Caco-2 (cell line): Measurements from ENCODE around the gene NLGN4X. TPM values are rescaled to one million over a fixed set of nuclear protein-coding genes. Genes with fewer than 3 reads are reported as not detected.
A peak's percentile ranks its signal among the peaks of the same experiment; 100 is the strongest.

ENCODE experiments used
- BruUV-seq: library from RNA; stranded (reverse); fragments of 400-500 nt; replicated peaks from 2 replicates; lab custom pipeline; 2021; lab: Mats Ljungman, UMichigan
- CTCF ChIA-PET: fragments of 300-600 bp; sonication (Branson Sonifier 250); formaldehyde crosslinking; loops from one replicate; lab custom pipeline; 2022; ENCODE audit warnings: antibody characterized with exemption; lab: Charles Lee
- POLR2A ChIA-PET: fragments of 300-600 bp; sonication (Branson Sonifier 250); formaldehyde crosslinking; loops from one replicate; lab custom pipeline; 2022; ENCODE audit warnings: antibody characterized with exemption; lab: Charles Lee
- DNase-seq, 2 experiments: peaks; one replicate each; pipeline versions ENCODE4 v3.0.0 to v3.0.0-alpha.2; 2020 to 2022
- H3K27me3 ChIP-seq: replicated peaks from 2 replicates; pipeline ENCODE4 v1.6.0; 2011; ENCODE audit warnings: low read length; ENCODE audit not compliant: control insufficient read depth, insufficient read depth
- H3K36me3 ChIP-seq: 2 replicates; pipeline ENCODE4 v1.5.1; 2011; ENCODE audit warnings: low read length; ENCODE audit not compliant: control insufficient read depth, insufficient read depth
- H3K4me1 ChIP-seq: fragments of 250-450 bp; sonication (Bioruptor Pico); 2 replicates; pipeline ENCODE4 v1.5.1; 2020; ENCODE audit warnings: mild to moderate bottlenecking
- H3K4me3 ChIP-seq: 2 replicates; pipeline ENCODE4 v1.5.1; 2011; ENCODE audit warnings: low read depth, mild to moderate bottlenecking, control low read depth, low read length
- H3K9me3 ChIP-seq: fragments of 250-450 bp; sonication (Bioruptor Pico); 2 replicates; pipeline ENCODE4 v1.5.1; 2020; ENCODE audit warnings: mild to moderate bottlenecking, moderate library complexity
- H3K27ac Mint-ChIP-seq: one replicate; pipeline ENCODE4 v1.8.0; 2022; ENCODE audit warnings: mixed read lengths; ENCODE audit not compliant: unreplicated experiment
- H3K27me3 Mint-ChIP-seq: one replicate; pipeline ENCODE4 v1.8.0; 2022; ENCODE audit warnings: mixed read lengths; ENCODE audit not compliant: insufficient read depth, unreplicated experiment
- H3K36me3 Mint-ChIP-seq: one replicate; pipeline ENCODE4 v1.8.0; 2022; ENCODE audit warnings: mild to moderate bottlenecking, mixed read lengths; ENCODE audit not compliant: insufficient read depth, unreplicated experiment
- H3K4me1 Mint-ChIP-seq: one replicate; pipeline ENCODE4 v1.8.0; 2022; ENCODE audit warnings: low read depth, mixed read lengths; ENCODE audit not compliant: unreplicated experiment
- H3K4me3 Mint-ChIP-seq: one replicate; pipeline ENCODE4 v1.8.0; 2022; ENCODE audit warnings: mild to moderate bottlenecking, moderate library complexity, mixed read lengths; ENCODE audit not compliant: unreplicated experiment
- H3K9me3 Mint-ChIP-seq: one replicate; pipeline ENCODE4 v1.8.0; 2022; ENCODE audit warnings: mixed read lengths; ENCODE audit not compliant: unreplicated experiment
- intact Hi-C: fragments of 100-400 bp; cut with micrococcal nuclease; formaldehyde crosslinking; loops from one replicate; pipeline ENCODE4 v1.10.0; 2022; ENCODE audit not compliant: unreplicated experiment
- total RNA-seq: library from RNA; stranded (reverse); gene quantifications from 2 replicates; pipeline ENCODE4 v1.2.3, GENCODE V29; 2022
- TF ChIP-seq, protein P1 (sequence below), 2 experiments: fragments of 200-600 bp in 1 of 2; IDR thresholded peaks; 1 replicate in 1 of 2; 2 replicates in 1 of 2; pipeline versions ENCODE4 v1.5.1 to v1.8.0; 2011 to 2022; ENCODE audit warnings: antibody characterized with exemption in 1 of 2, control low read depth in 1 of 2, inconsistent platforms in 1 of 2, low read depth in 1 of 2, low read length in 1 of 2, mild to moderate bottlenecking in 1 of 2, moderate library complexity in 1 of 2; ENCODE audit not compliant: insufficient read depth in 1 of 2, severe bottlenecking in 1 of 2, unreplicated experiment in 1 of 2

The NLGN4X gene
- total RNA-seq, 1 experiment from 2014 or later, result not detected

DNA sequence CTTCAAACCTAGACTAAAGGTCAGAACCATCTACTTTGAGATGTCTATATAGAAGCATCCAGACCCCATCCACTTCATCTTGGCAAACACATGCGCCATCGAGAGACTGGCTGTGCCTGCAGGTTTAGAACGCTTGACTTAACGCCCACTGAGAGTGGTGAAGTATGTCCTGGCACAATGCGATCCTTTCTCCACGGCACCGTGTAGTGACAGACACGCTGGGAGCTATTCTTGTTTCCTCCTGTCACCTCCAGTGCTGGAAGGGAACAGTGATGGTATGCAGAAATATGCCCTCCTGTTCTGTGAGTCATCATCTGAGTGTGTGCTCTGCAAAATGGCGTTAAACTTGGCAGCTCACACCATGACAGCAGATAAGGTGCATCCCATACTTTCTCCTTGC is 330.2 kb downstream of the NLGN4X start:
- Histone ChIP-seq H3K9me3 (no peaks in the 10 kb centered on the region), H3K36me3 (no peaks in the 10 kb centered on the region), H3K27me3 (no peaks in the 10 kb centered on the region), H3K4me1 (no peaks in the 10 kb centered on the region), H3K4me3 (no peak overlapping the region)
- Mint-ChIP-seq H3K4me3 (no peak overlapping the region), H3K27ac (no peak overlapping the region), H3K27me3 (peaks cover 3% of the 10 kb centered on the region), H3K36me3 (no peaks in the 10 kb centered on the region), H3K4me1 (no peaks in the 10 kb centered on the region), H3K9me3 (no peaks in the 10 kb centered on the region)
- BruUV-seq, result no TSS peak
- DNase-seq, result no peak
- intact Hi-C loops, result no loop called here
- TF ChIP-seq, protein P1, sequence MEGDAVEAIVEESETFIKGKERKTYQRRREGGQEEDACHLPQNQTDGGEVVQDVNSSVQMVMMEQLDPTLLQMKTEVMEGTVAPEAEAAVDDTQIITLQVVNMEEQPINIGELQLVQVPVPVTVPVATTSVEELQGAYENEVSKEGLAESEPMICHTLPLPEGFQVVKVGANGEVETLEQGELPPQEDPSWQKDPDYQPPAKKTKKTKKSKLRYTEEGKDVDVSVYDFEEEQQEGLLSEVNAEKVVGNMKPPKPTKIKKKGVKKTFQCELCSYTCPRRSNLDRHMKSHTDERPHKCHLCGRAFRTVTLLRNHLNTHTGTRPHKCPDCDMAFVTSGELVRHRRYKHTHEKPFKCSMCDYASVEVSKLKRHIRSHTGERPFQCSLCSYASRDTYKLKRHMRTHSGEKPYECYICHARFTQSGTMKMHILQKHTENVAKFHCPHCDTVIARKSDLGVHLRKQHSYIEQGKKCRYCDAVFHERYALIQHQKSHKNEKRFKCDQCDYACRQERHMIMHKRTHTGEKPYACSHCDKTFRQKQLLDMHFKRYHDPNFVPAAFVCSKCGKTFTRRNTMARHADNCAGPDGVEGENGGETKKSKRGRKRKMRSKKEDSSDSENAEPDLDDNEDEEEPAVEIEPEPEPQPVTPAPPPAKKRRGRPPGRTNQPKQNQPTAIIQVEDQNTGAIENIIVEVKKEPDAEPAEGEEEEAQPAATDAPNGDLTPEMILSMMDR (IDR thresholded peaks at IDR 0.05; ENCODE audit: insufficient read depth in 1 of 2, low read depth in 1 of 2, low read length in 1 of 2, severe bottlenecking in 1 of 2, unreplicated experiment in 1 of 2), result no peak
- CTCF ChIA-PET, result no interaction called here
- POLR2A ChIA-PET, result no interaction called here

DNA sequence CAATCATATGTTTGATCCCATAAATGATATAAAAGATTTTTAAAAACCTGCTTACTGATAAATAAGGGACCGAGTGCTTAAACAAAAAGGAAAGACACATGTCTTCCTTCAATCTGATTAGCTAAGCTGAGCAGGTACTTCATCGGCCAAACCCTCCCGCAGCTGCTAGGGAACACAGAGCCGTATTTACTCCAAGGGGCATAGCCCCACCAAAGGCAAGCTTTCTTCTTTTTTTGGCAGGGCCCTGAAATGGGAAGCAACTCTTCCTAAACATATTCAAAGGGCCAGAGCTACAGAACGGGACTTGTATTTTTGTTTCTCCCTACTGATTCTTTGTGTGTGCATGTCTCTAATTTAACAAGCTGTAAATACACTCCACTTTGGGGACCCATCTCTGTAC is 337.3 kb downstream of the NLGN4X start:
- BruUV-seq, result no TSS peak
- intact Hi-C loops, result no loop called here
- no peaks in the 10 kb centered on the region for H3K4me1 Mint-ChIP-seq
- H3K27me3 Mint-ChIP-seq, result no peaks in the 10 kb centered on the region
- Histone ChIP-seq H3K4me1 (no peaks in the 10 kb centered on the region), H3K9me3 (no peaks in the 10 kb centered on the region), H3K4me3 (no peak overlapping the region), H3K36me3 (no peaks in the 10 kb centered on the region), H3K27me3 (no peaks in the 10 kb centered on the region)
- TF ChIP-seq, protein P1 (IDR thresholded peaks at IDR 0.05; ENCODE audit: insufficient read depth in 1 of 2, low read depth in 1 of 2, low read length in 1 of 2, severe bottlenecking in 1 of 2, unreplicated experiment in 1 of 2), result no peak
- CTCF ChIA-PET, result no interaction called here
- DNase-seq, result no peak
- H3K27ac Mint-ChIP-seq, result no peak overlapping the region
- H3K36me3 Mint-ChIP-seq, result no peaks in the 10 kb centered on the region
- no peak overlapping the region for H3K4me3 Mint-ChIP-seq
- POLR2A ChIA-PET, result no interaction called here
- no peaks in the 10 kb centered on the region for H3K9me3 Mint-ChIP-seq

DNA sequence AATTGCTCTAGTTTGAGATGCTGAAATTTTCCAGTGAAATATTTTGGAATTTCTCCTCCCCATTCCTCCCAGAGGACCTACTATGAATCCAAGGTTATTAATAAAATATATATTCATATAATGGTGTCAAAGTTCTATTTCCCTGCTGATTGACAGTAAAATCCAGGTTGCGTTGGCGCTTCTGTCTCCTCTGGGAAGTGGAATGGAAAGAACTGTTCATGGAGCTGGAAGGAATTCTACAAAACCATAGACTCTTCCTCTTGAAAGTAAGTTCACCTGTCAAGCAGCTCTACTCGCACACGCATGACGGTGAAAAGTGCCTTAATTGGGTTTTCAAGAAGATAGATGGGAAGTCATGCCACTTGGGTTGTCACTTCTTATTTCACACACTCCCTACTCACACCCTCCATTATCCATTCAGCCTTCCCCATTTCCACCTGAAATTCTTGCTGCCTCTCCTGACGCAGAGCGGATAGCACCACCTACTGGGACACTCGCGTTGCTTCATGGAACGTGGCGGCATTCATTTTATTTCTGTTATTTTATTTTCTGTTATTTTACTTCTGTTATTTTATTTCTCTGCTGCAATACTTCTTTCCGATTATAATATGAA is 351.6 kb downstream of the NLGN4X start:
- TF ChIP-seq, protein P1 (IDR thresholded peaks at IDR 0.05; ENCODE audit: insufficient read depth in 1 of 2, low read depth in 1 of 2, low read length in 1 of 2, severe bottlenecking in 1 of 2, unreplicated experiment in 1 of 2), result peak; percentile 42 to 46
- DNase-seq, result peak in 1 of 2 experiments; percentile 30
- Histone ChIP-seq H3K9me3 (no peaks in the 10 kb centered on the region), H3K4me3 (no peak overlapping the region), H3K27me3 (no peaks in the 10 kb centered on the region), H3K36me3 (no peaks in the 10 kb centered on the region), H3K4me1 (no peaks in the 10 kb centered on the region)
- intact Hi-C loops, result loop anchor here (1.0 to 5.0 kb wide), 2 partner anchors 196 to 420 kb away; no protein-coding TSS in a partner anchor
- H3K27ac Mint-ChIP-seq, result no peak overlapping the region
- CTCF ChIA-PET, result no interaction called here
- H3K9me3 Mint-ChIP-seq, result no peaks in the 10 kb centered on the region
- H3K4me3 Mint-ChIP-seq, result no peak overlapping the region
- H3K36me3 Mint-ChIP-seq, result no peaks in the 10 kb centered on the region
- H3K4me1 Mint-ChIP-seq, result no peaks in the 10 kb centered on the region
- POLR2A ChIA-PET, result no interaction called here
- BruUV-seq, result no TSS peak
- H3K27me3 Mint-ChIP-seq, result peaks cover 3% of the 10 kb centered on the region
